Kidney (tissue), 14 donors: Measurements from ENCODE around the gene SLC6A19. TPM values are rescaled to one million over a fixed set of nuclear protein-coding genes. Genes with fewer than 3 reads are reported as not detected.

Experiments
- DNase-seq, 5 donors: peaks; one replicate each; pipeline ENCODE4 v3.0.0-alpha.2; 2013 to 2020
- FAIRE-seq: peaks from 2 replicates; lab custom pipeline; 2012; peaks lifted over from hg19 to GRCh38; lab: Jason Lieb, UNC
- H3K27ac ChIP-seq, 2 donors: one replicate each; pipeline ENCODE4 v1.7.0; 2013; ENCODE audit warnings: low read depth in 2 of 2, low read length in 2 of 2, inconsistent platforms in 1 of 2
- H3K27me3 ChIP-seq: one replicate; pipeline ENCODE4 v1.7.1; 2013; ENCODE audit warnings: low read length, inconsistent platforms; ENCODE audit not compliant: control insufficient read depth, insufficient read depth
- H3K36me3 ChIP-seq, 3 donors: one replicate each; pipeline versions ENCODE4 v1.7.0 to v1.7.1; 2013; ENCODE audit warnings: low read length in 3 of 3, control low read depth in 1 of 3, inconsistent platforms in 1 of 3; ENCODE audit not compliant: insufficient read depth in 3 of 3, control insufficient read depth in 2 of 3
- H3K4me1 ChIP-seq, 3 donors: one replicate each; pipeline versions ENCODE4 v1.7.0 to v1.7.1; 2013; ENCODE audit warnings: low read length in 3 of 3, inconsistent platforms in 1 of 3, low read depth in 1 of 3; ENCODE audit not compliant: control insufficient read depth in 2 of 3, insufficient read depth in 2 of 3
- H3K4me3 ChIP-seq, 3 donors: one replicate each; pipeline versions ENCODE4 v1.7.0 to v1.8.1; 2013; ENCODE audit warnings: low read length in 3 of 3, control low read depth in 1 of 3, inconsistent platforms in 1 of 3
- H3K9ac ChIP-seq, 3 donors: one replicate each; pipeline versions ENCODE4 v1.7.0 to v1.7.1; 2013; ENCODE audit warnings: low read length in 3 of 3, control low read depth in 1 of 3, inconsistent platforms in 1 of 3
- H3K9me3 ChIP-seq, 3 donors: one replicate each; pipeline versions ENCODE4 v1.7.0 to v1.7.1; 2013; ENCODE audit warnings: low read length in 3 of 3, control low read depth in 1 of 3, inconsistent platforms in 1 of 3; ENCODE audit not compliant: control insufficient read depth in 2 of 3, insufficient read depth in 1 of 3
- CTCF ChIP-seq: IDR thresholded peaks from 3 replicates; pipeline ENCODE4 v1.5.1; 2012; ENCODE audit warnings: mild to moderate bottlenecking, moderate library complexity, borderline replicate concordance; ENCODE audit not compliant: insufficient read depth; ENCODE audit errors: extremely low read depth
- intact Hi-C: fragments of 100-400 bp; cut with DNase I; formaldehyde crosslinking; loops from one replicate; pipeline ENCODE4 v1.11.1; 2022
- polyA plus RNA-seq: library from polyadenylated mRNA; stranded (reverse); fragments of 350-450 nt; fragmentation: Illumina TruSeq; extraction: RNeasy Lipid Tissue Mini Kit (QIAGEN cat#74804); gene quantifications from one replicate; pipeline ENCODE4 v1.2.3, GENCODE V29; 2014; ENCODE audit warnings: low read depth, low replicate concordance; ENCODE audit not compliant: insufficient read depth
- total RNA-seq: library from RNA; stranded (reverse); fragmentation: NEBNext Ultra II Directional; extraction: Animal tissue kit (Norgen Biotek cat#: 25700); gene quantifications from one replicate; pipeline ENCODE4 v1.2.1, GENCODE V29; 2021
- donor health status: control.
- donor health status: control.
- donor health status: control.
- donor health status: control.
- donor health status: control.
- donor health status: DM: yes; HTN: yes; CAD: no.
- donor health status: Normal renal cell carcinoma (clear cell type).

Gene SLC6A19
- total and polyA plus RNA-seq, 2 donors from 2014 or later = 2.2 to 69.3 TPM

GRCh38 chr5:1235379-1235778, 34.0 kb downstream of the SLC6A19 start:
- TF ChIP-seq CTCF = no peak
- no peaks in the 10 kb centered on the region for H3K27me3 ChIP-seq

GRCh38 chr5:1235838-1236237, 34.4 kb downstream of the SLC6A19 start:
- Histone ChIP-seq H3K27ac (no peak overlapping the region), H3K4me3 (no peak overlapping the region), H3K4me1 (no peaks in the 10 kb centered on the region), H3K27me3 (no peaks in the 10 kb centered on the region), H3K9ac (no peak overlapping the region), H3K9me3 (peaks cover 0 to 4% (median 0%) of the 10 kb centered on the region in 3 donors), H3K36me3 (no peaks in the 10 kb centered on the region)
- FAIRE-seq = no peak
- no peak for TF ChIP-seq CTCF
- intact Hi-C loops = no loop called here
- no peak for DNase-seq

More at GRCh38 chr5:1235379-1235778, 34.0 kb downstream of the SLC6A19 start:
- Histone ChIP-seq H3K27ac (no peak overlapping the region), H3K4me1 (no peaks in the 10 kb centered on the region), H3K36me3 (no peaks in the 10 kb centered on the region), H3K9ac (no peak overlapping the region), H3K9me3 (peaks cover 0 to 4% (median 0%) of the 10 kb centered on the region in 3 donors), H3K4me3 (no peak overlapping the region)
- DNase-seq (no peak), FAIRE-seq (no peak)
- intact Hi-C loops = no loop called here

- no peaks in the 10 kb centered on the region for H3K4me1 ChIP-seq
- no peaks in the 10 kb centered on the region for H3K36me3 ChIP-seq
- H3K27ac ChIP-seq = no peak overlapping the region
- no peak for FAIRE-seq
- peaks cover 0 to 4% (median 0%) of the 10 kb centered on the region in 3 donors for H3K9me3 ChIP-seq
- no peak overlapping the region for H3K9ac ChIP-seq
- intact Hi-C loops = no loop called here
- DNase-seq = peak in 2 of 5 donors; percentile 48 to 49
- no peak overlapping the region for H3K4me3 ChIP-seq
- TF ChIP-seq CTCF = no peak
- H3K27me3 ChIP-seq = no peaks in the 10 kb centered on the region
These were observed 38.3 kb downstream of the SLC6A19 start for GRCh38 chr5:1239505-1240251.
